AG09309 (cell line): ENCODE data around the gene KCNH3.
"Not testable (repeated sequence)": the region's sequence is repeated elsewhere in the genome, so short reads cannot be mapped to it uniquely, and the experiment has no call there.

Experiments used
- DNase-seq: peaks from one replicate; pipeline ENCODE4 v3.0.0-alpha.2; 2010; ENCODE audit warnings: low read depth
- H3K4me3 ChIP-seq: 2 replicates; pipeline ENCODE4 v1.5.1; 2011; ENCODE audit warnings: mild to moderate bottlenecking, low read depth, low read length, moderate library complexity; ENCODE audit not compliant: control insufficient read depth
- CTCF ChIP-seq: IDR thresholded peaks from 2 replicates; pipeline ENCODE4 v1.5.1; 2011; ENCODE audit warnings: mild to moderate bottlenecking, low read depth, low read length, inconsistent platforms; ENCODE audit not compliant: insufficient read depth, control insufficient read depth; ENCODE audit errors: missing control alignments

The KCNH3 gene

GRCh38 chr12:49524660-49525324 lies 14.0 kb upstream of the KCNH3 start:
- DNase-seq = no peak
- TF ChIP-seq CTCF = no peak
- H3K4me3 ChIP-seq = no peak overlapping the region

DNA sequence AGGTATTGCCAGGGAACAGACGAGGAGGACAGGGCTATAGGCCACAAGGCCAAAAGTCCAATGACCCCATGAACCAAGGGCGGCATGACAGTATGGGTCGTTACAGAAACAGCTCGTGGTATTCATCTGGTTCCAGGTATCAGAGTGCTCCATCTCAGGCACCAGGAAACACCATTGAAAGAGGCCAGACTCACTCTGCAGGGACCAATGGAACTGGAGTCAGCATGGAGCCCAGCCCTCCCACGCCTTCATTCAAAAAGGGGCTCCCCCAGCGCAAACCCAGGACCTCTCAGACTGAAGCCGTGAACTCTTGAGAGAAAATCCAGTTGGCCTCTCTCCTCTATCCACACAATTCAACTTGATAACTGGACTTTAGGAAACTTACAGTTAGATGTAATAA lies 12.9 kb upstream of the KCNH3 start:
- no peak overlapping the region for H3K4me3 ChIP-seq
- DNase-seq = no peak
- no peak for TF ChIP-seq CTCF

DNA sequence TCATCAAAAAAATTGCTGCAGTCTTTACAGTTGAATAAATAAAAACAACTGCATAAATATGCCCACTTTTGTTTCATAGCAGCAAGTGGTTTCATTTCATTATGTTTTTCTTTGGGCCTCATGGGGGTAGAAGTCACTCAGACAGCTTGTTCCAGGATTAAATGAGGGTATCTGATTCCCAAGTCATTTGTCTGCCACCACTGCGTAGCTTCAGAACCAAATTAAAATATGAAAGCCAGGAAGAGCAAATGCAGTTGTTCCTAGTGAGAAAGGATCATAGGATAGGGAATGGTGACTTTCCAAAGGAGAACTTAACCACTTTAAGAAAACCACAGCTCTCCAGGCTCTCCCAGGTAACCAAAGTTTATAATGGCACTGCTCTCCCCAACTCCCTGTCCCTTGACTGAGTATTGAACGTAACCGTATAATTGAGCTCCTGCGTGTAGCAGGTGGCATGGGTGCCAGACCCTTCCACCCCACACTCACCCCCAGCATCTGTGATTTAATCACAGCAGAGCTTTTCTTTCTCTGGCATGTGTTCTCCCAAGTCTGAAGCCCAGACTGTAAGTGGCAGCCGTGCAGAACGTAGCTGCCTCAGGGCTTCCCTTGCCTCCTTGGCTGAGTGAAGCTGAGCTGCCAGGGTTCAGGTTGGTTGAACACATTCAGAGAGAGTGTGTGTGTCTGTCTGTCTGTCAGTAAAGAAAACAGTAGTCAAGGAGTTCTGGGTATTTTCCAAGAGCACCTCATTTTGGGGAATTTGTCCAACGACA lies 11.3 kb upstream of the KCNH3 start:
- no peak for DNase-seq

DNA sequence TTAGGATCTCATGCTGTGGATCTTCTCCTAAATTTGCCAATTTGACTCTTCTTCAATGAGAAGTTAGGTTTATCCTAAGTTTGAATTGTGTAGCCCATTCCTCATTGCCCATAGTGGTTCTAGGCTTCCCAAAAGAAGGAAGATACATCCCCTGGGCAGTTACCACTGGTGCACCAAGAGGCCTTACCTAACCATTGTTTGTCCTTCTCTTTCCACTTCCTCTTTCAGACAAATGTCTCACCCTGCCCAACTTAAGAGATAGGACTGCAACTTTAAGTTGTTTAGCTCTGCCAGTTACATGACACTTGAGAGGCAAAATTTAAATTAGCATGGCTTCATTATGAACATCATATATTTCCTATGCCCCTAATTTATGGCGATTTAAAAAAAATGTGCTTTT lies 9.4 kb upstream of the KCNH3 start:
- no peak for DNase-seq
- no peak for TF ChIP-seq CTCF
- no peak overlapping the region for H3K4me3 ChIP-seq

More for the DNA sequence above, 11.3 kb upstream of the KCNH3 start:
- no peak overlapping the region for H3K4me3 ChIP-seq
- no peak for TF ChIP-seq CTCF

GRCh38 chr12:49531745-49532144 lies 7.1 kb upstream of the KCNH3 start:
- TF ChIP-seq CTCF = no peak
- DNase-seq = no peak
- no peak overlapping the region for H3K4me3 ChIP-seq

DNA sequence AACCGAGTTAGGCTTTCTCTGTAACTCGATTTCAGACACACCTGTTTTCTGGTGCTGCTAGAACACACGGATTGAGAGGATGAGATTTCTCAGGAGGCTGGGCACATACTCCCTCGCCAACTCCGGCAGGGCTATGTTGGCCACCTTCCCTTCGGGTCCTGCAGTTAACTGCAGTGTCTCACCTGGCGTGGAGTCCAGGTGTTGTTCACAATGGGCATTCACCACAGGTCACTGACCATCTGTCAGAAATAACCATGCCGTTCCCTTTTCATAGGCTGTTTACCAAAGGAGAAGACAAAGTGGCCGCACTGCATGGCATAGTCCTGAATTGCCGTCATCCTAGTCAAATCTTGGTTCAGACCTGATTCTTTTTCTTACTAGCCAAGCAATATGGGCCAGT lies 5.5 kb upstream of the KCNH3 start:
- no peak overlapping the region for H3K4me3 ChIP-seq
- no peak for DNase-seq
- no peak for TF ChIP-seq CTCF

- not testable (repeated sequence) for DNase-seq, H3K4me3 ChIP-seq
Observed at GRCh38 chr12:49534122-49534521, 4.7 kb upstream of the KCNH3 start.
